HepG2 (cell line): ENCODE data around the gene HNRNPA2B1. TPM values are rescaled to one million over a fixed set of nuclear protein-coding genes. Genes with fewer than 3 reads are reported as not detected.

ENCODE experiments used
- ARID4A ChIP-seq: sonication (generic); formaldehyde crosslinking; IDR thresholded peaks from 2 replicates; pipeline ENCODE4 v1.5.0; 2020; ENCODE audit warnings: mild to moderate bottlenecking, missing genetic modification reagents, borderline replicate concordance
- CAMTA2 ChIP-seq: sonication (generic); formaldehyde crosslinking; IDR thresholded peaks from 2 replicates; pipeline ENCODE4 v1.4.0; 2020; ENCODE audit warnings: mild to moderate bottlenecking, missing genetic modification reagents, borderline replicate concordance
- DNMT3B ChIP-seq: conservative IDR thresholded peaks from 2 replicates; pipeline ENCODE4 v1.6.1; 2016; ENCODE audit warnings: missing biosample characterization, control low read depth
- GPN1 ChIP-seq: sonication (generic); formaldehyde crosslinking; IDR thresholded peaks from 2 replicates; pipeline ENCODE4 v1.5.1; 2020; ENCODE audit warnings: missing genetic modification reagents, borderline replicate concordance
- HMG20B ChIP-seq: conservative IDR thresholded peaks from 2 replicates; pipeline ENCODE4 v1.6.1; 2016; ENCODE audit warnings: missing genetic modification reagents, missing compliant biosample characterization
- HNRNPLL ChIP-seq: fragments of 200-400 bp; formaldehyde crosslinking; IDR thresholded peaks from 2 replicates; pipeline ENCODE4 v1.6.1; 2017; ENCODE audit warnings: mild to moderate bottlenecking, low read depth, low read length; ENCODE audit not compliant: poor library complexity, severe bottlenecking
- IRF2 ChIP-seq: IDR thresholded peaks from 2 replicates; pipeline ENCODE4 v1.6.1; 2018; ENCODE audit warnings: missing genetic modification reagents, missing compliant biosample characterization
- NCOA5 ChIP-seq: sonication (generic); formaldehyde crosslinking; IDR thresholded peaks from 2 replicates; pipeline ENCODE4 v1.4.0; 2020; ENCODE audit warnings: missing genetic modification reagents
- NONO ChIP-seq, 2 experiments: fragments of 450-650 bp in 1 of 2; sonication (generic) in 1 of 2; formaldehyde crosslinking in 1 of 2; IDR thresholded peaks in 1 of 2; conservative IDR thresholded peaks in 1 of 2; 2 replicates each; pipeline versions ENCODE4 v1.6.1 to v1.8.0; 2017 to 2022; ENCODE audit warnings: mild to moderate bottlenecking in 1 of 2, missing genetic modification reagents in 1 of 2, moderate library complexity in 1 of 2
- SP2 ChIP-seq: sonication (generic); formaldehyde crosslinking; IDR thresholded peaks from 2 replicates; pipeline ENCODE4 v1.5.1; 2020; ENCODE audit warnings: mild to moderate bottlenecking, missing genetic modification reagents
- ZHX2 ChIP-seq, 2 experiments: sonication (generic) in 1 of 2; formaldehyde crosslinking in 1 of 2; IDR thresholded peaks; 2 replicates each; pipeline versions ENCODE4 v1.6.1 to v1.9.0; 2014 to 2022; ENCODE audit warnings: antibody characterized with exemption in 1 of 2, borderline replicate concordance in 1 of 2, inconsistent platforms in 1 of 2, low read depth in 1 of 2, missing genetic modification reagents in 1 of 2
- ZNF143 ChIP-seq: sonication (generic); formaldehyde crosslinking; IDR thresholded peaks from 2 replicates; pipeline ENCODE4 v1.4.0; 2020; ENCODE audit warnings: missing genetic modification reagents
- ZNF350 ChIP-seq: sonication (generic); formaldehyde crosslinking; IDR thresholded peaks from 2 replicates; pipeline ENCODE4 v1.4.0; 2020; ENCODE audit warnings: mild to moderate bottlenecking, low read depth, missing genetic modification reagents, borderline replicate concordance
- ZNF451 ChIP-seq: sonication (generic); formaldehyde crosslinking; IDR thresholded peaks from 2 replicates; pipeline ENCODE4 v1.5.0; 2020; ENCODE audit warnings: mild to moderate bottlenecking, missing genetic modification reagents
- ZNF746 ChIP-seq: sonication (generic); formaldehyde crosslinking; IDR thresholded peaks from 2 replicates; pipeline ENCODE4 v1.8.0; 2022; ENCODE audit warnings: mild to moderate bottlenecking, missing genetic modification reagents
- ZNF761 ChIP-seq: sonication (generic); formaldehyde crosslinking; conservative IDR thresholded peaks from 2 replicates; pipeline ENCODE4 v1.4.0; 2020; ENCODE audit warnings: mild to moderate bottlenecking, missing genetic modification reagents
- ZSCAN21 ChIP-seq: sonication (generic); formaldehyde crosslinking; IDR thresholded peaks from 2 replicates; pipeline ENCODE4 v1.8.0; 2022; ENCODE audit warnings: mild to moderate bottlenecking, missing genetic modification reagents, moderate library complexity, borderline replicate concordance
- ZSCAN31 ChIP-seq: sonication (generic); formaldehyde crosslinking; IDR thresholded peaks from 2 replicates; pipeline ENCODE4 v1.5.0; 2020; ENCODE audit warnings: low read depth, mild to moderate bottlenecking, missing genetic modification reagents
- polyA plus RNA-seq, 8 experiments: library from polyadenylated mRNA; depleted of rRNA in 3 of 8; stranded (reverse) in 7 of 8; unstranded in 1 of 8; fragments of >200 nt; fragmentation: Illumina TruSeq in 4 of 8; extraction: Trizol in 4 of 8; gene quantifications; 2 replicates each; pipeline versions ENCODE4 v1.2.1 to v1.2.3, GENCODE V29; 2011 to 2016; ENCODE audit warnings: low read depth in 4 of 8, missing spikeins in 1 of 8, mixed read lengths in 1 of 8; ENCODE audit not compliant: insufficient read depth in 1 of 8
- total RNA-seq, 5 experiments: library from RNA; depleted of rRNA; stranded (reverse); fragments of >200 nt; fragmentation: Illumina TruSeq; extraction: Trizol; gene quantifications; 2 replicates each; pipeline ENCODE4 v1.2.3, GENCODE V29; 2016; ENCODE audit warnings: low read depth in 1 of 5

Gene HNRNPA2B1
- total and polyA plus RNA-seq, 2 of the 13 experiments (the other 11 are each of a cell fraction or from before 2014, with no cell fraction given), result 193 to 412 TPM

GRCh38 chr7:26200444-26201246 is at the start of gene HNRNPA2B1 (continued):
- no peak for TF ChIP-seq ZNF143 (CRISPR knock-in tag)
- TF ChIP-seq SP2, result peak; percentile 37
- TF ChIP-seq NCOA5, result 0 out of 2 replicates have a peak, but pooled peaks have one; percentile 57
- TF ChIP-seq GPN1 (CRISPR knock-in tag), result no peak
- TF ChIP-seq HNRNPLL, result peak; percentile 100
- TF ChIP-seq NONO (IDR thresholded peaks at IDR 0.05), result no peak
- peak; percentile 33; the same call in 1 of the 2 replicates for TF ChIP-seq NONO (CRISPR knock-in tag; conservative IDR thresholded peaks at IDR 0.05)
- TF ChIP-seq IRF2 (CRISPR knock-in tag), result peak; percentile 34; the same call in 1 of the 2 replicates
- 0 out of 2 replicates have a peak, but pooled peaks have one; percentile 57 for TF ChIP-seq HMG20B
- no peak; the same call in 1 of the 2 replicates for TF ChIP-seq ZNF746
- TF ChIP-seq DNMT3B, result peak; percentile 54; the same call in 1 of the 2 replicates
- peak; percentile 63; the same call in 1 of the 2 replicates for TF ChIP-seq ZHX2 (IDR thresholded peaks at IDR 0.05; ENCODE audit: low read depth)
- TF ChIP-seq ZHX2 (CRISPR knock-in tag; IDR thresholded peaks at IDR 0.05; ENCODE audit: borderline replicate concordance), result peak; percentile 69; the same call in 1 of the 2 replicates
- peak; percentile 90 for TF ChIP-seq CAMTA2 (CRISPR knock-in tag)
- TF ChIP-seq ZNF761 (CRISPR knock-in tag), result no peak
- TF ChIP-seq ZNF350 (CRISPR knock-in tag), result peak; percentile 66; the same call in 1 of the 2 replicates
- TF ChIP-seq ARID4A (CRISPR knock-in tag), result peak; percentile 66; the same call in 1 of the 2 replicates
- TF ChIP-seq ZNF451 (CRISPR knock-in tag), result peak; percentile 59; the same call in 1 of the 2 replicates
- peak; percentile 72; the same call in 1 of the 2 replicates for TF ChIP-seq ZSCAN31 (CRISPR knock-in tag)
- peak; percentile 64 for TF ChIP-seq ZSCAN21 (CRISPR knock-in tag)
